Fibroblast of lung (primary cell): ENCODE measurements around the gene IGSF6. TPM values are rescaled to one million over a fixed set of nuclear protein-coding genes. Genes with fewer than 3 reads are reported as not detected.

Experiments used
- DNase-seq, 2 donors: peaks; one replicate each; pipeline versions ENCODE4 v3.0.0 to v3.0.0-alpha.2; 2010; ENCODE audit warnings: low read depth in 2 of 2
- H2AFZ ChIP-seq: 2 replicates; pipeline ENCODE4 v1.5.1; 2012; ENCODE audit warnings: low read length, control low read depth, inconsistent platforms
- H3K27ac ChIP-seq: 2 replicates; pipeline ENCODE4 v1.5.1; 2011; ENCODE audit warnings: low read length, control low read depth; ENCODE audit not compliant: insufficient read depth
- H3K27me3 ChIP-seq: 2 replicates; pipeline ENCODE4 v1.5.1; 2011; ENCODE audit warnings: mild to moderate bottlenecking, low read length; ENCODE audit not compliant: control insufficient read depth, insufficient read depth
- H3K36me3 ChIP-seq: 2 replicates; pipeline ENCODE4 v1.5.1; 2011; ENCODE audit warnings: low read length; ENCODE audit not compliant: control insufficient read depth, insufficient read depth
- H3K4me1 ChIP-seq: 2 replicates; pipeline ENCODE4 v1.5.1; 2011; ENCODE audit warnings: low read length; ENCODE audit not compliant: control insufficient read depth, insufficient read depth; ENCODE audit errors: extremely low read depth
- H3K4me2 ChIP-seq: 2 replicates; pipeline ENCODE4 v1.5.1; 2011; ENCODE audit warnings: low read length, control low read depth; ENCODE audit not compliant: insufficient read depth; ENCODE audit errors: extremely low read depth
- H3K4me3 ChIP-seq, 4 experiments: fragments of 200-600 bp in 1 of 4; sonication (generic) in 1 of 4; replicated peaks in 1 of 4; 2 replicates each; pipeline ENCODE4 v1.5.1; 2011 to 2016; ENCODE audit warnings: low read length in 4 of 4, low read depth in 3 of 4, mild to moderate bottlenecking in 3 of 4, control low read depth in 2 of 4, inconsistent platforms in 1 of 4, mixed read lengths in 1 of 4; ENCODE audit not compliant: insufficient read depth in 1 of 4; ENCODE audit errors: control extremely low read depth in 1 of 4
- H3K79me2 ChIP-seq: 2 replicates; pipeline ENCODE4 v1.5.1; 2012; ENCODE audit warnings: mild to moderate bottlenecking, low read length, inconsistent platforms; ENCODE audit not compliant: control insufficient read depth, insufficient read depth
- H3K9ac ChIP-seq: 2 replicates; pipeline ENCODE4 v1.5.1; 2011; ENCODE audit warnings: mild to moderate bottlenecking, low read length, control low read depth; ENCODE audit not compliant: insufficient read depth
- H3K9me3 ChIP-seq: 2 replicates; pipeline ENCODE4 v1.5.1; 2012; ENCODE audit warnings: low read depth, low read length; ENCODE audit not compliant: control insufficient read depth, insufficient read depth
- H4K20me1 ChIP-seq: 2 replicates; pipeline ENCODE4 v1.5.1; 2011; ENCODE audit warnings: low read length; ENCODE audit not compliant: control insufficient read depth, insufficient read depth; ENCODE audit errors: extremely low read depth
- CTCF ChIP-seq, 2 donors: IDR thresholded peaks in 1 of 2; conservative IDR thresholded peaks in 1 of 2; 1 replicate in 1 of 2; 2 replicates in 1 of 2; pipeline ENCODE4 v1.5.1; 2011 to 2012; ENCODE audit warnings: low read length in 2 of 2, control low read depth in 1 of 2, inconsistent platforms in 1 of 2, low read depth in 1 of 2, mild to moderate bottlenecking in 1 of 2
- EZH2 ChIP-seq: IDR thresholded peaks from 2 replicates; pipeline ENCODE4 v1.5.1; 2012; ENCODE audit warnings: low read length, control low read depth, mild to moderate bottlenecking; ENCODE audit errors: missing control alignments
- polyA plus RNA-seq, 2 donors: library from polyadenylated mRNA; depleted of rRNA in 1 of 2; stranded (reverse) in 1 of 2; unstranded in 1 of 2; fragments of >200 nt; gene quantifications; 2 replicates each; pipeline ENCODE4 v1.2.1, GENCODE V29; 2011 to 2012; ENCODE audit warnings: missing spikeins in 1 of 2
- total RNA-seq: library from RNA; depleted of rRNA; stranded (reverse); fragments of >200 nt; gene quantifications from 2 replicates; pipeline ENCODE4 v1.2.1, GENCODE V29; 2014

IGSF6 gene
- total and polyA plus RNA-seq, 2 donors (not counting 1 experiment from before 2014, with no cell fraction given) = not detected

GRCh38 chr16:21599122-21600030, 53.0 kb downstream of the IGSF6 start, which contains the start of gene METTL9:
Gene METTL9 (plus strand): TSS chr16:21599577. CDS start chr16:21599734, 157 bp downstream.
- Histone ChIP-seq H3K27me3 (no peaks in the 10 kb centered on the region), H3K27ac (peak within 1 kb of the TSS; percentile 90), H3K4me3 (peak within 1 kb of the TSS; percentile 88 to 99 (median 93)), H4K20me1 (peaks cover 2% of the 10 kb centered on the region), H3K79me2 (peaks cover 45% of the 10 kb centered on the region), H3K9ac (peak within 1 kb of the TSS; percentile 89), H3K9me3 (no peaks in the 10 kb centered on the region), H3K4me1 (peaks cover 7% of the 10 kb centered on the region), H3K36me3 (no peaks in the 10 kb centered on the region), H2AFZ (peak within 1 kb of the TSS; percentile 100), H3K4me2 (peak within 1 kb of the TSS; percentile 95)
- DNase-seq = peak; percentile 94 to 95
- TF ChIP-seq CTCF (conservative IDR thresholded peaks at IDR 0.05 in 1 of 2, IDR thresholded peaks at IDR 0.05 in 1 of 2; ENCODE audit: low read depth in 1 of 2, low read length in 2 of 2) (no peak), EZH2 (no peak)

GRCh38 chr16:21598701-21599121, 53.7 kb downstream of the IGSF6 start:
- Histone ChIP-seq H4K20me1 (no peaks in the 10 kb centered on the region), H3K27ac (peak overlapping the region; percentile 90), H3K27me3 (no peaks in the 10 kb centered on the region), H3K9ac (peak overlapping the region; percentile 89), H3K4me3 (peak overlapping the region; percentile 76 to 96 (median 87)), H3K36me3 (no peaks in the 10 kb centered on the region), H3K9me3 (no peaks in the 10 kb centered on the region), H3K4me2 (peak overlapping the region; percentile 95), H3K79me2 (peaks cover 38% of the 10 kb centered on the region), H3K4me1 (peaks cover 7% of the 10 kb centered on the region), H2AFZ (peak overlapping the region; percentile 100)
- DNase-seq = no peak
- TF ChIP-seq CTCF (conservative IDR thresholded peaks at IDR 0.05 in 1 of 2, IDR thresholded peaks at IDR 0.05 in 1 of 2; ENCODE audit: low read depth in 1 of 2, low read length in 2 of 2) = no peak
- TF ChIP-seq EZH2 = no peak

- no peaks in the 10 kb centered on the region for H4K20me1 ChIP-seq
- H3K9me3 ChIP-seq = no peaks in the 10 kb centered on the region
- H3K27ac ChIP-seq = no peak overlapping the region
- H3K4me3 ChIP-seq = peak overlapping the region in 1 of 4 experiments; percentile 76
- H3K4me1 ChIP-seq = peaks cover 7% of the 10 kb centered on the region
- no peak for TF ChIP-seq EZH2
- no peak for TF ChIP-seq CTCF (conservative IDR thresholded peaks at IDR 0.05 in 1 of 2, IDR thresholded peaks at IDR 0.05 in 1 of 2; ENCODE audit: low read depth in 1 of 2, low read length in 2 of 2)
- H3K79me2 ChIP-seq = peaks cover 33% of the 10 kb centered on the region
- H2AFZ ChIP-seq = no peak overlapping the region
- H3K27me3 ChIP-seq = no peaks in the 10 kb centered on the region
- DNase-seq = no peak
- no peak overlapping the region for H3K4me2 ChIP-seq
- H3K36me3 ChIP-seq = no peaks in the 10 kb centered on the region
- no peak overlapping the region for H3K9ac ChIP-seq
Observed at GRCh38 chr16:21598206-21598605, 54.2 kb downstream of the IGSF6 start.
